HG03571 (cell line): Measurements from ENCODE around the gene CD83.
"Not testable (repeated sequence)": the region's sequence is repeated elsewhere in the genome, so short reads cannot be mapped to it uniquely, and the experiment has no call there.

ENCODE experiments used
- ATAC-seq: cut with Tn5 transposase; IDR thresholded peaks from one replicate; pipeline ENCODE4 v1.9.1; 2021; ENCODE audit not compliant: unreplicated experiment

Gene CD83

GRCh38 chr6:14147891-14148290 lies 30.3 kb downstream of the CD83 start:
- no peak for ATAC-seq

- no peak for ATAC-seq
These were observed 30.9 kb downstream of the CD83 start for GRCh38 chr6:14148471-14148870.

GRCh38 chr6:14149053-14149738 lies 31.6 kb downstream of the CD83 start:
- ATAC-seq: no peak

GRCh38 chr6:14149739-14150130 lies 32.2 kb downstream of the CD83 start:
- no peak for ATAC-seq

GRCh38 chr6:14151300-14151699 lies 33.7 kb downstream of the CD83 start:
- not testable (repeated sequence) for ATAC-seq

- ATAC-seq: no peak
These were observed 34.2 kb downstream of the CD83 start for GRCh38 chr6:14151773-14152172.

GRCh38 chr6:14153228-14153627 lies 35.7 kb downstream of the CD83 start:
- ATAC-seq: no peak

GRCh38 chr6:14159090-14159489 lies 41.5 kb downstream of the CD83 start:
- no peak for ATAC-seq

- ATAC-seq: no peak
These were observed 45.3 kb downstream of the CD83 start for GRCh38 chr6:14162826-14163225.

GRCh38 chr6:14165091-14165490 lies 47.5 kb downstream of the CD83 start:
- no peak for ATAC-seq

- no peak for ATAC-seq
These were observed 49.3 kb downstream of the CD83 start for GRCh38 chr6:14166839-14167238.

GRCh38 chr6:14170128-14170527 lies 52.6 kb downstream of the CD83 start:
- ATAC-seq: no peak

GRCh38 chr6:14172562-14172961 lies 55.0 kb downstream of the CD83 start:
- no peak for ATAC-seq

- no peak for ATAC-seq
These were observed 56.7 kb downstream of the CD83 start for GRCh38 chr6:14174226-14174625.

GRCh38 chr6:14174996-14175395 lies 57.4 kb downstream of the CD83 start:
- no peak for ATAC-seq

GRCh38 chr6:14176429-14176828 lies 58.9 kb downstream of the CD83 start:
- ATAC-seq: no peak

GRCh38 chr6:14177413-14178082 lies 60.0 kb downstream of the CD83 start:
- no peak for ATAC-seq

GRCh38 chr6:14178083-14178445 lies 60.5 kb downstream of the CD83 start:
- no peak for ATAC-seq

GRCh38 chr6:14180609-14181008 lies 63.0 kb downstream of the CD83 start:
- no peak for ATAC-seq

- ATAC-seq: no peak
These were observed 65.3 kb downstream of the CD83 start for GRCh38 chr6:14182916-14183315.
